Pericardium fibroblast (primary cell): ENCODE results near the gene RAB3IP. TPM values are rescaled to one million over a fixed set of nuclear protein-coding genes. Genes with fewer than 3 reads are reported as not detected.

Experiments used
- total RNA-seq: library from RNA; depleted of rRNA; stranded (reverse); fragments of >200 nt; gene quantifications from 2 replicates; pipeline ENCODE4 v1.2.3, GENCODE V29; 2015

RAB3IP gene, protein sequence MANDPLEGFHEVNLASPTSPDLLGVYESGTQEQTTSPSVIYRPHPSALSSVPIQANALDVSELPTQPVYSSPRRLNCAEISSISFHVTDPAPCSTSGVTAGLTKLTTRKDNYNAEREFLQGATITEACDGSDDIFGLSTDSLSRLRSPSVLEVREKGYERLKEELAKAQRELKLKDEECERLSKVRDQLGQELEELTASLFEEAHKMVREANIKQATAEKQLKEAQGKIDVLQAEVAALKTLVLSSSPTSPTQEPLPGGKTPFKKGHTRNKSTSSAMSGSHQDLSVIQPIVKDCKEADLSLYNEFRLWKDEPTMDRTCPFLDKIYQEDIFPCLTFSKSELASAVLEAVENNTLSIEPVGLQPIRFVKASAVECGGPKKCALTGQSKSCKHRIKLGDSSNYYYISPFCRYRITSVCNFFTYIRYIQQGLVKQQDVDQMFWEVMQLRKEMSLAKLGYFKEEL
- total RNA-seq: 1.3 and 3.6 TPM in 2 replicates

GRCh38 chr12:69738351-69739286 is at the start of gene RAB3IP:
Gene RAB3IP, plus strand, starts transcription at chr12:69738860. Its CDS starts 16,549 bp downstream, at chr12:69755409.

GRCh38 chr12:69698769-69699540 is 39.7 kb upstream of the RAB3IP start, which contains the start of gene BEST3:
Gene BEST3, minus strand, starts transcription at chr12:69699303. Its CDS starts 1,505 bp downstream, at chr12:69697798.

DNA sequence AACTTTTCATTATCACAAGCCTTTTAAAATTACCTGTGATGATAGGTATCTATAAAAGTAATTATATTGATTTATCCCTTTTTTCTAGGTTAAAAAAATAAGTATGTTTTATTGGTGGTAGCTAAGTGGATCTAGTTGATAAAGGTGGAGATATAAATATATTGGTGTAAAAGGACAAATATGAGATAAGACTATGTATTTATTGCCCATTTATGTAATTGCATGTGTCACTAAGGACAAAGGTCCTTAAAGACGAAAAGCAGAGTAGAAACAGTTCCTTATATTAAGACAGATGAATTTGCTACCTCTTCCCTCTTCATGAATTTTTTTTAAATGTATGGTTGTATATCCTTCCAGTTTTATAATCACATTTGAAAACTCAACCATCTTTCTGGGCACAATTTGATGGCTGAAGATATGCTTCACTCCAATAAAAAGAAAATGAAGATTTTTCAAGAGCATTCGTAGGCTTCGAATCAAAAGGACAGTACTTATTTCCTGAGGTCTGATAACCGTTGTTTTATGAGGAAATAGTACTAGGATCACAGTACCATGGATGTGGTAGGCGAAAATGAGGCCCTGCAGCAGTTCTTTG is 86.4 kb downstream of the RAB3IP start, which contains the start of gene MYRFL:
Gene MYRFL (plus strand): TSS at position 262 of the 595 bp plus-strand sequence. CDS start 291 bp downstream, at position 553.

Other genes starting within 250 kb of the RAB3IP start
- 88.0 and 110 TPM in 2 replicates for gene CCT2, start 153.4 kb upstream of the RAB3IP start, total RNA-seq
- not detected in 2 replicates for gene LRRC10, start 128.0 kb upstream of the RAB3IP start, total RNA-seq
- gene BEST3, start 39.6 kb upstream of the RAB3IP start, total RNA-seq: 0.09 TPM in 1 of 2 replicates, not detected in the other
- not detected in 2 replicates for gene MYRFL, start 86.4 kb downstream of the RAB3IP start, total RNA-seq